ENCODE data around the gene KLHL12.

Gene KLHL12

GRCh38 chr1:202926581-202927491 is at the start of gene KLHL12:
TSS of gene KLHL12 (minus strand) at chr1:202927234. CDS start at chr1:202925162, 2,072 bp downstream.
- peak; percentile 89 to 93 for DNase-seq

GRCh38 chr1:202976633-202977032 is 49.6 kb upstream of the KLHL12 start:
- peak; percentile 52 to 62 for DNase-seq

- DNase-seq = peak in 1 of 2 donors; percentile 39
Observed at GRCh38 chr1:202974856-202975255, 47.8 kb upstream of the KLHL12 start.

DNA sequence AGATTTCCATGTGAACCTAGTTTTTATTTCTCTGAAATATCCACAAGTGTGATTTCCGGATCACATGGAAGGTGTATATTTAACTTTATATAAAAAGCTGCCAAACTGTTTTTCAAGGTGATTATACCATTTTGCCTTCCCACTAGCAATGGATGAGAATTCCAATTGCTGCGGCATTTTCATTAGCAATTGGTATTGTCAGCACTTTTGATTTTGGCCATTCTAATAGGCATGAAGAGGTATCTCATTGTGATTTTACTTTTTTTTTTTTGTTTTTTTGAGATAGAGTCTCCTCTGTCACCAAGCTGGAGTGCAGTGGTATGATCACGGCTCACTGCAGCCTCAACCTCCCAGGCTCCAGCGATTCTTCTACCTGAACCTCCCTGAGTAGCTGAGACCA is 45.0 kb upstream of the KLHL12 start:
- no peak for DNase-seq

DNA sequence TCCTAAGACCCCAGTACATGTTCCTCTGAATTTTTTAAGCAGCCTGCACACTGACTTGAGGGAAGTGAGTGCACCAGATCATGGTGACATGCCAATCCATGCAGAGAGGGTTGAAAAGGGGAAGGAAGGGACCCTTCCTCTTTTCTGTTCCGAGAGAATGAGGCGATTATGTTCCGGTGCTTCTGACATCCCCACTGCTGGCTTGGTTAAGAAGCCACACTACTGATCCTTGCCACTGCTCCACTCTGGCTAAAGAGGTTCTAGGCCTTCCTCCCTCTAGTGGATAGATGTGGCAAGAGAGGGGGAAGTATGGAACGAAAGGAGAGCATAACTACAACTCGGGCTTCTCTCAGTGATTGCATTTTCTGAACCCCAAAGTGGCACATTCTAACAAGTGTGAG is 41.9 kb upstream of the KLHL12 start:
- DNase-seq = peak; percentile 84 to 88

DNA sequence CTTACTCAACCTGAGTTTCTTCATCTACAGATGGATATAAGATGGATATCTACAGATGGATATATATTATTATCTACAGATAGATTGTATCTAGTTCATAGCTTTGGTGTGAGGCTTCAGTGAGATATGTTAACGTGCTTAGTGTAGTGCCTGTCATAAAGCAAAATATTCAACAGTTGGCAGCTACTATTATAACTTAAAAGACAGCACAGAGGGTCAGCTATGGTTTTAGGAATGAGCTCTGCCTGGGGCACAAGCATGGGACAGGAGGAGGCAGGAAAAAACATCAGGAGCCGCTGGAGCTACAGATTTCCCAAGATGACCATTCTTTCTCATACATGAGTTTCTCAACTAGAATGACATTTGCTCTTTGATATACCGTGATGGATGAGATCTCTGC is 41.3 kb upstream of the KLHL12 start:
- no peak for DNase-seq

GRCh38 chr1:202967684-202968281 is 40.7 kb upstream of the KLHL12 start:
- DNase-seq = peak; percentile 39 to 51

- peak in 1 of 2 donors; percentile 30 for DNase-seq
Observed at GRCh38 chr1:202966006-202966898, 39.2 kb upstream of the KLHL12 start.

- no peak for DNase-seq
Observed at GRCh38 chr1:202965422-202965821, 38.4 kb upstream of the KLHL12 start.

- DNase-seq = no peak
Observed at GRCh38 chr1:202964791-202965410, 37.9 kb upstream of the KLHL12 start.

DNA sequence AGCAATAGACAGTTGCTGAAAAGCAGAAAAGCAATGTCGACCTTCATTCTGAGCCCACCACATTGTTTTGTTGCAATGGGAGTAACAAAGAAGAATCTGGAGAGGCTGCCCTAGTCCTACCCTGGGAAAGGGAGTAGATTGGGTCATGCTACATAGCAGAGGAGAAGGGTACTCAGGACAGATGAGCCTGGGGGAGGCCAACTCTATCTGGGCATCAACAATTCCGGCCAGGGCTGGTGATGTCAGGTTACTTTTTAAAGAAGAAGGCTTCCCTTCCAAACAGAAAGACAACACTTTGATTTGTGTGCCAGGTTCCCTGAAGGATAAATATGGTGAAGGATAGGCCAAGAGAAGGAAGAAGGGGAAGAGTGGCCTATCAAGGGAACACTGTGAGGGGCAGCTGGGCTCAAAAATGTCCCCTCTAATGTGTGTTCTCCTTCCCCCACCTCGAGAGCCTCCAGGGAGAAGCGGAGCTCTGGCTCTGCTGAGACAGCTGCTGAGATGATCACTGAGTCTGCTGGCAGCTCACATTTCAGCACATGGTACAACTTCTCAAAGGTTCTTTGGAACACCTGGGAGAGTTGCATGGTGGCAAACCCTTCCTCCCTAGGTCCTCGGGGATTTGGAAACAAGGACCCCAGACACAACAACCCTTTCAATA is 34.3 kb upstream of the KLHL12 start:
- no peak for DNase-seq

GRCh38 chr1:202959276-202959620 is 32.2 kb upstream of the KLHL12 start:
- DNase-seq = no peak

- no peak for DNase-seq
Observed at GRCh38 chr1:202958544-202959275, 31.7 kb upstream of the KLHL12 start.

DNA sequence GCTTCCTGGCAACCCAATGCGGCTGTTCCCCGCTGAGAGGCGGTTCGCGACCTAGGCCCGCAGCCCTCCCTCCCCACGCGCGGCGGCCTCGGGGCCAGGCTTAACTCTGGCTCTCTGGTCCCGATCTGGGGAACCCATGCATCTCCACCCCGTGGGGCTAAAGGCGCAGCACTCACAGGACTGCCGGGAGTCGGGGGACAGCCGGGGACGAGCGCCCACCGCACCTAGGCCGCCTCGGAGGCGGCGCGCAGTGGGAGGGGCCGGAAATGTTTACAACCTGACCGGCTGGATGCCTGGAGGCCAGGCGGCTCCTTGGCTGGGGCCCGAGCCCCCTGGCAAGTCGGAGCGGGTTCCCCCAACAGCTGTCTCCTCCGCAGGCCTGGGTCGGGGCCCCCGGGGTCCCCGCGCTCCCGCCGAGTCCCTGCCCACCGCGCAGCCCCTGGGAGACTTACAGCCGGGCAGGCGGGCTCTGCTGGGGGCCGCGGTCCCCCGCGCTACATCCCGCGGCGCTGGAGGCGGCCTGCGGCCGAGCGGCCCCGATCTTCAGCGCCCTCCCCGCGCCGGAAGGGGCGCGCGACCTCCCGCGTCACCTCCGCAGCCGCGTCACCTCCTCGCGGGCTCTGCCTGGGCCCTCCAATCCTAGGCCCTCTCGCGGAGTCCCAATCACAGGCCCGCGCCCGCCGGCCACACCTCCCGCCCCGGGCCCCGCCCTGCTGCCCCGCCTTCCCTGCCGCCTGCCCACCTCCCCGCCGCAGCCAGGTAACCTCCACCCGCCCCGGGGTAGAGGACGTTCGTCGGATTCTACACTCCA is 30.9 kb upstream of the KLHL12 start, which contains the start of gene ADIPOR1:
ADIPOR1 (minus strand) TSS at position 580 of the 811 bp plus-strand sequence. CDS start 7,242 bp downstream, outside the sequence.
- peak; percentile 83 to 87 for DNase-seq

GRCh38 chr1:202956969-202957368 is 29.9 kb upstream of the KLHL12 start:
- no peak for DNase-seq

DNA sequence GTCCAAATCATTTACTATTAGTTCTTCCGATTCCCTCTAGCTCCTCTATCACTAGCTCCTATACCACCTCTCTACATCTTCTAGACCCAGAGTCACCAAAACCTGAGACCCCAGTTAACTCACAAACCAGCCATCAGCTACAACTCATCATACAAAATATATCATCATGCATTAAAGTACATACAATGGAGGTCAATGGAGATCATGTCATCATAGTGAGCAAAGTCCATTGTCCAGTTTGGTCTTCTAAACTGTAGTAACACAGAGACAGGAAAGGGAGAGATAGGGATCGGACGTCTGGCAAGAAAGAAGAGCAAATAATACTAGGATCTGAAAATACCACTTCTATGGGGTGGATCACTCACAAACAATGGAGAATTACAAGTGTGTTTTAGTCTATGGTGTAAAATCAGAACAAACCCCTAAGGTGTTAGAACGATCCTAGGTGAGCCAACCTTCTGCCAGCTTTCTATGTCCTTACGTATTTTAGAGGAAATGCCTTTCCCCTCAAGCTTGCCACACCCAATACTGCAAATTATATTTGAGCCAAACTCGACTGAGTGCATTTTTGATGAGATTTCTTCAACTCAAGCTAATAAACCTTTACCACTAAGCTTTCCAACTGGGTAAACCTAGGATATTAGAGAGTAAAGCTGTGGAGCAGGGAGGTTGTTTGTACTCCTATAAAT is 27.2 kb upstream of the KLHL12 start:
- DNase-seq = no peak

GRCh38 chr1:202953392-202953791 is 26.4 kb upstream of the KLHL12 start:
- DNase-seq = no peak

DNA sequence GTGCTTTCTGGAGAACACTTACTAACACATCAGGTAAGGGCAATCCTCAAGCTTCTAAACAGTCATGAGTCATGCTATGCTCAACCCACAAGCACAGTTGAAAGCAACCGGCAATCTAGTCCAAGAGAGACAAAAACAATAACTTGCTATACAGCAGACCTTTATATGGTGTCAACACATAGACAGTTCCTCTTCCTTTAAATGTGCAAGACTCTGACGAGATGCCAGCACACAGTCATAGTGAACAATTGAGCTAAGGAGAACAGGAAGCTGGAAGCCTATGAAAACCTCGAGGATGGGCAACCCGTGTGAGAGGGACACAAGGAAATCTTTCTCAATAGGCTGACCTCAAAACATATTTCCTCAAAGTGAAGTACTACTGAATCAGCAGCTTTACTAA is 25.8 kb upstream of the KLHL12 start:
- DNase-seq = peak; percentile 94 to 100

GRCh38 chr1:202952099-202952498 is 25.1 kb upstream of the KLHL12 start:
- DNase-seq = no peak

DNA sequence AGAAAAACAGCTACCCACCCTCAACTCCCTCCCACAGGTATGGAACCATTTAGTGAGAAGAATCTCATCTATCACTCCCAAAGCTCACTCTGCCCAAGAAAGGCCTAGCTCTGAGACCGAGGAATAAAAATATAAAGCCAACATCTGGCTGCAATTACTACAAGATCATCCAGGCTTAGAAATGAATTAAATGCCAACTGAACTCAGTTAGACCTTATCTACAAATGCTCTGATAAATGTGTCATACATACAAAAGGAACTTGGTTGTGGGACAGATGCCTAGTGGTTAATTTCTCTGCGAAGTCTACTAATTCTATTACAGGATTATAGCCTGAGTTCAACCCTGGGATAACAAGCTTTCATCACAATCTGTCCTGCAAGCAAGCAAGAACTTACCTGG is 24.4 kb upstream of the KLHL12 start:
- no peak for DNase-seq
